AG04449 (cell line): ENCODE results near the gene SLC46A1.
"Not testable (repeated sequence)": the region's sequence is repeated elsewhere in the genome, so short reads cannot be mapped to it uniquely, and the experiment has no call there.

Experiments
- CTCF ChIA-PET: fragments of 350-600 bp; formaldehyde crosslinking; extraction: SDS; loops from one replicate; lab custom pipeline; 2021; ENCODE audit warnings: antibody characterized with exemption; lab: Yijun Ruan, JAX
- POLR2A ChIA-PET: fragments of 400-600, 350-600 bp; formaldehyde crosslinking; extraction: SDS; loops from one replicate; lab custom pipeline; 2020; ENCODE audit warnings: antibody characterized with exemption, inconsistent platforms; lab: Yijun Ruan, JAX
- DNase-seq: peaks from one replicate; pipeline ENCODE4 v3.0.0-alpha.2; 2010; ENCODE audit warnings: low read depth, low spot score
- H3K4me3 ChIP-seq: 2 replicates; pipeline ENCODE4 v1.5.1; 2011; ENCODE audit warnings: low read depth, mild to moderate bottlenecking, control low read depth, low read length
- TF ChIP-seq, protein P1 (sequence below): IDR thresholded peaks from one replicate; pipeline ENCODE4 v1.5.1; 2011; ENCODE audit warnings: mild to moderate bottlenecking, moderate library complexity, low read length, control low read depth, inconsistent platforms; ENCODE audit not compliant: insufficient read depth; ENCODE audit errors: missing control alignments

The SLC46A1 gene

GRCh38 chr17:28433721-28434120, 27.7 kb upstream of the SLC46A1 start:
- ChIA-PET POLR2A (no interaction called here), CTCF (interaction anchor here (4.5 kb wide), 1 partner anchor 17 kb away, joined by 16 read pairs; no protein-coding TSS in a partner anchor)
- TF ChIP-seq, protein P1, sequence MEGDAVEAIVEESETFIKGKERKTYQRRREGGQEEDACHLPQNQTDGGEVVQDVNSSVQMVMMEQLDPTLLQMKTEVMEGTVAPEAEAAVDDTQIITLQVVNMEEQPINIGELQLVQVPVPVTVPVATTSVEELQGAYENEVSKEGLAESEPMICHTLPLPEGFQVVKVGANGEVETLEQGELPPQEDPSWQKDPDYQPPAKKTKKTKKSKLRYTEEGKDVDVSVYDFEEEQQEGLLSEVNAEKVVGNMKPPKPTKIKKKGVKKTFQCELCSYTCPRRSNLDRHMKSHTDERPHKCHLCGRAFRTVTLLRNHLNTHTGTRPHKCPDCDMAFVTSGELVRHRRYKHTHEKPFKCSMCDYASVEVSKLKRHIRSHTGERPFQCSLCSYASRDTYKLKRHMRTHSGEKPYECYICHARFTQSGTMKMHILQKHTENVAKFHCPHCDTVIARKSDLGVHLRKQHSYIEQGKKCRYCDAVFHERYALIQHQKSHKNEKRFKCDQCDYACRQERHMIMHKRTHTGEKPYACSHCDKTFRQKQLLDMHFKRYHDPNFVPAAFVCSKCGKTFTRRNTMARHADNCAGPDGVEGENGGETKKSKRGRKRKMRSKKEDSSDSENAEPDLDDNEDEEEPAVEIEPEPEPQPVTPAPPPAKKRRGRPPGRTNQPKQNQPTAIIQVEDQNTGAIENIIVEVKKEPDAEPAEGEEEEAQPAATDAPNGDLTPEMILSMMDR: no peak
- H3K4me3 ChIP-seq: no peak overlapping the region
- no peak for DNase-seq

DNA sequence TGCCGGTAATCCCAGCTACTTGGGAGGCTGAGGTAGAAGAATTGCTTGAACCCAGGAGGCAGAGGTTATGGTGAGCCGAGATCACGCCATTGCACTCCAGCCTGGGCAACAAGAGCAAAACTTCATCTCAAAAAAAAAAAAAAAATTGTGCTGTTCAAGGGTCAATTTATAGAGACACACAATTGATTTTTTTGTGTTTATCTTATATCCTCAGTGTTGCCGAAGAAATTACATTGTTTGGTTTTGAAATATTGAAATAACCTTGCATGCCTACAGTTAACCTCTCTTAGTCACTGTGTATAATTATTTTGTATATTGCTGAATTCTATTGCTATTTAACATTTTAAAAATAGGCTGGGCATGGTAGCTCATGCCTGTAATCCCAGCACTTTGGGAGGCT, 22.0 kb upstream of the SLC46A1 start:
- POLR2A ChIA-PET, DNase-seq, H3K4me3 ChIP-seq: not testable (repeated sequence)
- CTCF ChIA-PET: interaction anchor here (5.1 kb wide), 1 partner anchor 10 kb away, joined by 37 read pairs; no protein-coding TSS in a partner anchor

DNA sequence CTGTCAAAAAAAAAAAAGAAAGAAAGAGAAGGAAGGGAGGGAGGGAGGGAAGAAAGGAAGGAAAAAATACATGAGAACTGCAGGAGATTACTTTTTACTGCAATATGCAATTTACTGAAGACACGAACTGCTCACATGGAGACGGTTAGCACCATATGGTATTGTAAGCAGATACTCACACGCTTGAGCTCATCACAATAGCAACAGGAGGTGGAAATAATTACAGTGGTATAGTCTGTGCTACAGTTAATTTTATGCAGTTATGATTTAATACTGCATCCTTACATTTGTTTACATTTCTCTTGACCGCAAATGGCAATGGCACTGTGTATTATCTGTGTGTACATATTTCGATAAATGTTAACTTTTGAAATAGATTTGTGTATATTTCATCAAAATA, 21.4 kb upstream of the SLC46A1 start:
- POLR2A ChIA-PET: no interaction called here
- TF ChIP-seq, protein P1: no peak
- CTCF ChIA-PET: no interaction called here
- H3K4me3 ChIP-seq: no peak overlapping the region
- no peak for DNase-seq

- CTCF ChIA-PET: interaction anchor here (1.5 to 2.0 kb wide), 2 partner anchors 9 to 17 kb away, joined by 4 to 8 read pairs; no protein-coding TSS in a partner anchor
- POLR2A ChIA-PET: no interaction called here
- TF ChIP-seq, protein P1: peak; percentile 26
- DNase-seq: no peak
- no peak overlapping the region for H3K4me3 ChIP-seq
These were observed 20.1 kb upstream of the SLC46A1 start for GRCh38 chr17:28426081-28426519.

GRCh38 chr17:28425206-28425605, 19.2 kb upstream of the SLC46A1 start:
- H3K4me3 ChIP-seq: no peak overlapping the region
- POLR2A ChIA-PET: no interaction called here
- TF ChIP-seq, protein P1: no peak
- CTCF ChIA-PET: interaction anchor here (0.8 to 2.0 kb wide), 4 partner anchors 8 to 174 kb away, joined by 3 to 8 read pairs (median 4); no protein-coding TSS in a partner anchor
- DNase-seq: no peak

DNA sequence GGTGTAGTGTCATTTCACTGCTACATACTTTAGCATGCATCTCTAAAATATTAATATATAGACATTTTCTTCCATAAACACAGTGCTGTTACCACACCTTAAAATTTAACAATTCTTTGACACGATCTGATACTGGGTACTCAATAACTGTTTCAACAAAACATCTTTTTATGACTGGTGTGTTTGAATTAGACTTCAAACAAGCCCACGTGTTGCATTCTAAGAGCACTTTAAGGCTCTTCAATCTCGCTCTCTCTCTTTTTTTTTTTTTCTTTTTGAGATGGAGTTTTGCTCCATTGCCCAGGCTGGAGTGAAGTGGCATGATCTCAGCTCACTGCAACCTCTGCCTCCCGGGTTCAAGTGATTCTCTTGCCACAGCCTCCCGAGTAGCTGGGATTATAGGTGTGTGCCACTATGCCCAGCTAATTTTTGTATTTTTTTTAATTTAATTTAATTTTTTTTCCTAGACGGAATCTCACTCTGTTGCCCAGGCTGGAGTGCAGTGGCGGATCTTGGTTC, 15.8 kb upstream of the SLC46A1 start:
- ChIA-PET POLR2A (no interaction called here), CTCF (no interaction called here)
- H3K4me3 ChIP-seq: no peak overlapping the region
- TF ChIP-seq, protein P1: no peak
- no peak for DNase-seq
